ENCODE data around the gene CATSPERZ. TPM values are rescaled to one million over a fixed set of nuclear protein-coding genes. Genes with fewer than 3 reads are reported as not detected.

Gene CATSPERZ
- total and polyA plus RNA-seq, 5 donors: 0.14 TPM; not detected in 4

DNA sequence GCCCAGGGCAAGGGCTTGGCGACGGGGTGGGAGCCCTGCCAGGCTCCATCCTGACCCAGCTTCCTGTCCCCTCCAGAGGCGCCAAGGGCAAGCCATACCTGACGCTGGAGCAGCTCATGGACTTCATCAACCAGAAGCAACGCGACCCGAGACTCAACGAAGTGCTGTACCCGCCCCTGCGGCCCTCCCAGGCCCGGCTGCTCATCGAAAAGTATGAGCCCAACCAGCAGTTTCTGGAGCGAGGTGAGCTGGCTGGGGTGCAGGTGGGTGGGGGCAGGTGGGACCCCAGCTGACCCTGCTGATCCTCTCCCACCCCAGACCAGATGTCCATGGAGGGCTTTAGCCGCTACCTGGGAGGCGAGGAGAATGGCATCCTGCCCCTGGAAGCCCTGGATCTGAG is 43.9 kb upstream of the CATSPERZ start:
- ATAC-seq: no peak
- intact Hi-C loops (cut with DNase I): no loop called here
- H3K27ac ChIP-seq (ENCODE audit: low read length): no peak overlapping the region
- H3K4me1 ChIP-seq (ENCODE audit: control insufficient read depth, insufficient read depth, low read length): no peaks in the 10 kb centered on the region
- no peak overlapping the region for H3K4me3 ChIP-seq (ENCODE audit: low read length)
- DNase-seq: peak in 1 of 3 donors; percentile 47
- H3K9me3 ChIP-seq (ENCODE audit: control insufficient read depth, low read length): no peaks in the 10 kb centered on the region
- 83% methylated on average over 15 of the region's 15 CpGs for WGBS
- H3K27me3 ChIP-seq (ENCODE audit: control insufficient read depth, insufficient read depth): no peaks in the 10 kb centered on the region

DNA sequence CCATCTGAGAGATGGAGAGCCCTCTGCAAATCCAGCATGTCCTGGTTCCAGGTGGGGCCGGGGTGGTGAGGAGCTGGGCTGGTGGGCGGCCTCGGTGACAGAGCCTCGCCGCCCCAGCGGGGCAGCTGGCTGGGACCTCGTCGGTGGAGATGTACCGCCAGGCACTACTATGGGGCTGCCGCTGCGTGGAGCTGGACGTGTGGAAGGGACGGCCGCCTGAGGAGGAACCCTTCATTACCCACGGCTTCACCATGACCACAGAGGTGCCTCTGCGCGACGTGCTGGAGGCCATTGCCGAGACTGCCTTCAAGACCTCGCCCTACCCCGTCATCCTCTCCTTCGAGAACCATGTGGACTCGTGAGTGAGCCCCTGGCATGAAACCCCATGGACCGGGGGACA is 41.8 kb upstream of the CATSPERZ start:
- intact Hi-C loops (cut with DNase I): no loop called here
- no peak overlapping the region for H3K27ac ChIP-seq (ENCODE audit: low read length)
- ATAC-seq (no peak), DNase-seq (no peak)
- WGBS: 90% methylated on average over 24 of the region's 24 CpGs
- no peaks in the 10 kb centered on the region for H3K9me3 ChIP-seq (ENCODE audit: control insufficient read depth, low read length)
- no peaks in the 10 kb centered on the region for H3K4me1 ChIP-seq (ENCODE audit: control insufficient read depth, insufficient read depth, low read length)
- no peaks in the 10 kb centered on the region for H3K27me3 ChIP-seq (ENCODE audit: control insufficient read depth, insufficient read depth)
- no peak overlapping the region for H3K4me3 ChIP-seq (ENCODE audit: low read length)

DNA sequence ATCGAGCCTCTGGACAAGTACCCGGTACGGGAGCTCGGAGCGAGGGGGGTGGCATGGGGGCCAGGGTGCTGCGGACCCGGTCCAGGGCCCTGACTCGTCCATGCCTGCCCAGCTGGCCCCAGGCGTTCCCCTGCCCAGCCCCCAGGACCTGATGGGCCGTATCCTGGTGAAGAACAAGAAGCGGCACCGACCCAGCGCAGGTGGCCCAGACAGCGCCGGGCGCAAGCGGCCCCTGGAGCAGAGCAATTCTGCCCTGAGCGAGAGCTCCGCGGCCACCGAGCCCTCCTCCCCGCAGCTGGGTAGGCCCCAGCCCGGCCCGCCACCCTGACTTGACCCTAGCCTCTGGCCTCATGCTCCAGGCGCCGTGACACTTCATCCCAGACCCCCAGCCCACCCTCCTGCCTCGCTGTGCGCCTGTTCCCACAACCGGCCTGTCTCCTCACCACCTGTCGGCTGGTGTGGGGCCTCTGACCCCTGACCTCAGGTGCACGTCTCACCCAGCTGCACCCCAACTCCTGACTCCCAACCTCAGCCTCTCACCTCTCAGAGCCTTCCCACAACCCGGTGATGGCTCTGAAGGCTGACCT is 41.1 kb upstream of the CATSPERZ start:
- WGBS: 93% methylated on average over 32 of the region's 32 CpGs
- Histone ChIP-seq H3K27me3 (ENCODE audit: control insufficient read depth, insufficient read depth) (no peaks in the 10 kb centered on the region), H3K4me3 (ENCODE audit: low read length) (no peak overlapping the region), H3K27ac (ENCODE audit: low read length) (no peak overlapping the region), H3K4me1 (ENCODE audit: control insufficient read depth, insufficient read depth, low read length) (no peaks in the 10 kb centered on the region), H3K9me3 (ENCODE audit: control insufficient read depth, low read length) (no peaks in the 10 kb centered on the region)
- DNase-seq (peak in 1 of 3 donors; percentile 63), ATAC-seq (no peak)
- intact Hi-C loops (cut with DNase I): no loop called here

- no peaks in the 10 kb centered on the region for H3K4me1 ChIP-seq (ENCODE audit: control insufficient read depth, insufficient read depth, low read length)
- no peaks in the 10 kb centered on the region for H3K9me3 ChIP-seq (ENCODE audit: control insufficient read depth, low read length)
- H3K27ac ChIP-seq (ENCODE audit: low read length): no peak overlapping the region
- no peaks in the 10 kb centered on the region for H3K27me3 ChIP-seq (ENCODE audit: control insufficient read depth, insufficient read depth)
- 86% methylated on average over 4 of the region's 4 CpGs for WGBS
- ATAC-seq (no peak), DNase-seq (no peak)
- intact Hi-C loops (cut with DNase I): no loop called here
- no peak overlapping the region for H3K4me3 ChIP-seq (ENCODE audit: low read length)
Measured at GRCh38 chr11:64259533-64260067, 40.6 kb upstream of the CATSPERZ start.

DNA sequence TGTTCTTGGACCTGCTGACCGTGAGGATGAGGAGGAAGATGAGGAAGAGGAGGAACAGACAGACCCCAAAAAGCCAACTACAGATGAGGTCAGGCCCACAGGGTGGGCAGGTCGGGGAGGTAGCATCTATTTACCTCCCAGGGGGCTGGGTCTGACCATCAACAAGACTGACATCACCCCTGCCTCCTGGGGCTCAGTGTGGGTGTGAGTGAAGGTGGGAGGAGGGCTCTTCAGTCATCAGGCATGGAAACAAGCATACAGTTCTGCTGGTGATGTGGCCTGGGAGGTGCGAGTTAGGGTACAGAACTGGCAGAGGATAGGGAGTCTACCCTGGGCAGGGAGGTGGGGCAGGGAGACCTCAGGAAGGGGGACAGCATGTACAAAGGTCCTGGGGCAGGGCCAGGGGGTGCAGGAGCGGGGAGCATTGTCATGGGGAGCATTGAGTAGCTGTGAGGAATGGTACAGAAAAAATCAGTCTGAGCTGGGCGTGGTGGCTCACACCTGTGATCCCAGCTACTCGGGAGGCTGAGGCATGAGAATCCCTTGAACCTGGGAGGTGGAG is 39.9 kb upstream of the CATSPERZ start:
- DNase-seq: no peak
- Histone ChIP-seq H3K27ac (ENCODE audit: low read length) (no peak overlapping the region), H3K27me3 (ENCODE audit: control insufficient read depth, insufficient read depth) (no peaks in the 10 kb centered on the region), H3K9me3 (ENCODE audit: control insufficient read depth, low read length) (no peaks in the 10 kb centered on the region), H3K4me1 (ENCODE audit: control insufficient read depth, insufficient read depth, low read length) (no peaks in the 10 kb centered on the region), H3K4me3 (ENCODE audit: low read length) (no peak overlapping the region)
- WGBS: 98% methylated on average over 6 of the region's 6 CpGs
- intact Hi-C loops (cut with DNase I): no loop called here
- ATAC-seq: no peak

DNA sequence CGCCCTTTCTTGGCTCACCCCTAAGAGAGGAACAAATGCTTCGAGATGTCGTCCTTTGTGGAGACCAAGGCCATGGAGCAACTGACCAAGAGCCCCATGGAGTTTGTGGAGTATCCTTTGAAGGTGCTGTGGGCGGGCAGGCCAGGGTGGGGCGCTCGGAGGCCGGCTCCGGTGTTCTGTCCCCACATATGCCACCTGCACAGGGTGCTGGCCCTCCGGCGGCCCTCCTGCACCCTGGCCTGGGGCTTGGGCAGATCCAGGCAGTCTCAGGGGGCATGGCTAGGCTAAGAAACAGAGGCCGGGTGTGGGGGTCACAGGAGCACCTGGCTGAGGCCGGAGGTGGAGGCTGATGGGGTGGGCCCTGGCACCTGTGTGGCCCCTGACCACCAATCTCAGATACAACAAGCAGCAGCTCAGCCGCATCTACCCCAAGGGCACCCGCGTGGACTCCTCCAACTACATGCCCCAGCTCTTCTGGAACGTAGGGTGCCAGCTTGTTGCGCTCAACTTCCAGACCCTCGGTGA is 38.5 kb upstream of the CATSPERZ start:
- DNase-seq (no peak), ATAC-seq (no peak)
- intact Hi-C loops (cut with DNase I): no loop called here
- no peak overlapping the region for H3K27ac ChIP-seq (ENCODE audit: low read length)
- no peaks in the 10 kb centered on the region for H3K9me3 ChIP-seq (ENCODE audit: control insufficient read depth, low read length)
- 87% methylated on average over 18 of the region's 18 CpGs for WGBS
- no peak overlapping the region for H3K4me3 ChIP-seq (ENCODE audit: low read length)
- H3K27me3 ChIP-seq (ENCODE audit: control insufficient read depth, insufficient read depth): no peaks in the 10 kb centered on the region
- H3K4me1 ChIP-seq (ENCODE audit: control insufficient read depth, insufficient read depth, low read length): no peaks in the 10 kb centered on the region

GRCh38 chr11:64262271-64263002 is 37.7 kb upstream of the CATSPERZ start:
- H3K9me3 ChIP-seq (ENCODE audit: control insufficient read depth, low read length): no peaks in the 10 kb centered on the region
- ATAC-seq: no peak
- H3K27ac ChIP-seq (ENCODE audit: low read length): no peak overlapping the region
- no peaks in the 10 kb centered on the region for H3K4me1 ChIP-seq (ENCODE audit: control insufficient read depth, insufficient read depth, low read length)
- intact Hi-C loops (cut with DNase I): no loop called here
- DNase-seq: peak in 2 of 3 donors; percentile 52 to 67
- no peaks in the 10 kb centered on the region for H3K27me3 ChIP-seq (ENCODE audit: control insufficient read depth, insufficient read depth)
- no peak overlapping the region for H3K4me3 ChIP-seq (ENCODE audit: low read length)
- WGBS: 93% methylated on average over 42 of the region's 42 CpGs

- ATAC-seq (no peak), DNase-seq (peak in 2 of 3 donors; percentile 56 to 64)
- Histone ChIP-seq H3K27me3 (ENCODE audit: control insufficient read depth, insufficient read depth) (no peaks in the 10 kb centered on the region), H3K27ac (ENCODE audit: low read length) (no peak overlapping the region), H3K4me1 (ENCODE audit: control insufficient read depth, insufficient read depth, low read length) (no peaks in the 10 kb centered on the region), H3K4me3 (ENCODE audit: low read length) (no peak overlapping the region), H3K9me3 (ENCODE audit: control insufficient read depth, low read length) (no peaks in the 10 kb centered on the region)
- intact Hi-C loops (cut with DNase I): no loop called here
- WGBS: 80% methylated on average over 29 of the region's 29 CpGs
Measured at GRCh38 chr11:64263021-64263946, 36.9 kb upstream of the CATSPERZ start.

DNA sequence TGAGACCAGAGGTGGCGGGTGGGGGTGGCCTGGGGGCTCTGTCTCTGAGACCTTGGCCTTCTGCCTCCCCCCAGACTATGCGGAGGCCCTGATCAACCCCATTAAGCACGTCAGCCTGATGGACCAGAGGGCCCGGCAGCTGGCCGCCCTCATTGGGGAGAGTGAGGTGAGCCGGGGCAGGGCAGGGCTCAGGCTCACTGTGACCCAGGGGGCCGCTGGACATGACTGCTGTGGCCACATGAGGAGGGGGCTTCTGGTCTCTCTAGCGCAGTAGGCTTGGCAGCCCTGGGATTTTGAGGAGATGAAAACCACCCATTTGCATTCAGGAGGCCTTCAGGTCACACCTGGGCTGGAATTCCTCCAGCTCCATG is 36.2 kb upstream of the CATSPERZ start:
- no peak overlapping the region for H3K27ac ChIP-seq (ENCODE audit: low read length)
- WGBS: 91% methylated on average over 8 of the region's 8 CpGs
- no peaks in the 10 kb centered on the region for H3K27me3 ChIP-seq (ENCODE audit: control insufficient read depth, insufficient read depth)
- DNase-seq (peak in 2 of 3 donors; percentile 40 to 58), ATAC-seq (no peak)
- no peaks in the 10 kb centered on the region for H3K4me1 ChIP-seq (ENCODE audit: control insufficient read depth, insufficient read depth, low read length)
- no peaks in the 10 kb centered on the region for H3K9me3 ChIP-seq (ENCODE audit: control insufficient read depth, low read length)
- H3K4me3 ChIP-seq (ENCODE audit: low read length): no peak overlapping the region
- intact Hi-C loops (cut with DNase I): no loop called here

DNA sequence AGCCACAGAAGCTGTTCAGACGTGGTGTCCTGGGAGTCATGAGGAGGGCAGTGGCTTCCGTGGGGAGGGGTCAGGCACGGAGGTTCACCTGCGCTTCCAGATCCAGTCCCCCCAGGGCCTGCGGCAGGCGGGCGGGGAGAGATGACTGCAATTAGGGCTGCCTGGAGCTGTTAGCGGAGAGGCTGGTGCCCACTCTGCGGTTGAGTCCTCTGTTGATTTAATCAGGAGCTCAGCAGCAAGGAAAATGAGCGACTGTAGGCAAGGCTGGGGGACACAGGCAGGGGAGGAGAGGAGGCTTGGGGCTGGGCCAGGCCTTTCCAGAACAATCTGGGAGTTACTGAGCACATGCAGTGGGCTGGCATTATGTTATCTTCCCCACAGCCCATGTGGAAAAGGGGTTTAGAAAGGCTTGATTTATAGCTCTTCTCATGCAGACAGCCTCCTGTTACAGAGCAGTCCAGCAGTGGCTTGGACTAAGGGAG is 35.7 kb upstream of the CATSPERZ start:
- H3K27ac ChIP-seq (ENCODE audit: low read length): no peak overlapping the region
- 87% methylated on average over 10 of the region's 10 CpGs for WGBS
- intact Hi-C loops (cut with DNase I): no loop called here
- H3K9me3 ChIP-seq (ENCODE audit: control insufficient read depth, low read length): no peaks in the 10 kb centered on the region
- H3K4me1 ChIP-seq (ENCODE audit: control insufficient read depth, insufficient read depth, low read length): no peaks in the 10 kb centered on the region
- H3K27me3 ChIP-seq (ENCODE audit: control insufficient read depth, insufficient read depth): no peaks in the 10 kb centered on the region
- no peak overlapping the region for H3K4me3 ChIP-seq (ENCODE audit: low read length)
- DNase-seq: peak in 2 of 3 donors; percentile 31 to 57
- ATAC-seq: no peak

Measured in right cardiac atrium (tissue), 5 donors.